SK-N-SH (cell line): ENCODE data around the gene CPNE4. TPM values are rescaled to one million over a fixed set of nuclear protein-coding genes. Genes with fewer than 3 reads are reported as not detected.

Source experiments
- CTCF ChIA-PET: fragments of 300-600, 350-600 bp; formaldehyde crosslinking; extraction: SDS; loops from one replicate; lab custom pipeline; 2021; lab: Yijun Ruan, JAX
- POLR2A ChIA-PET: fragments of 350-600 bp; sonication (Branson Sonifier 250); formaldehyde crosslinking; extraction: SDS; loops from one replicate; lab custom pipeline; 2020; ENCODE audit warnings: antibody characterized with exemption, inconsistent platforms; lab: Yijun Ruan, JAX
- DNase-seq: peaks from one replicate; pipeline ENCODE4 v3.0.0; 2012
- H2AFZ ChIP-seq: fragments of 200-600 bp; sonication (generic); 2 replicates; pipeline ENCODE4 v1.8.1; 2016; ENCODE audit warnings: antibody characterized with exemption, mild to moderate bottlenecking, low read depth
- H3F3A ChIP-seq: fragments of 200-600 bp; sonication (generic); replicated peaks from 2 replicates; pipeline ENCODE3; 2016; ENCODE audit warnings: antibody characterized with exemption, mild to moderate bottlenecking; ENCODE audit not compliant: insufficient read depth
- H3K27ac ChIP-seq, 2 experiments: fragments of 200-500 bp in 1 of 2; fragments of 200-600 bp in 1 of 2; sonication (Bioruptor generic) in 1 of 2; sonication (generic), shearing (Covaris generic) in 1 of 2; 2 replicates each; pipeline versions ENCODE4 v1.5.1 to v1.6.1; 2014 to 2016; ENCODE audit warnings: low read depth in 2 of 2, inconsistent platforms in 1 of 2, low read length in 1 of 2, mild to moderate bottlenecking in 1 of 2, mixed read lengths in 1 of 2
- H3K27me3 ChIP-seq: fragments of 200-600 bp; sonication (generic), shearing (Covaris generic); 2 replicates; pipeline ENCODE4 v1.6.1; 2016; ENCODE audit warnings: mixed run types; ENCODE audit not compliant: insufficient read depth
- H3K36me3 ChIP-seq, 2 experiments: fragments of 200-500 bp in 1 of 2; fragments of 200-600 bp in 1 of 2; sonication (Bioruptor generic) in 1 of 2; sonication (generic) in 1 of 2; replicated peaks in 1 of 2; 2 replicates each; pipeline versions ENCODE3 to v1.5.1; 2014 to 2016; ENCODE audit warnings: low read length in 1 of 2, mild to moderate bottlenecking in 1 of 2; ENCODE audit not compliant: insufficient read depth in 2 of 2, control insufficient read depth in 1 of 2
- H3K4me1 ChIP-seq, 2 experiments: fragments of 200-500 bp in 1 of 2; fragments of 200-600 bp in 1 of 2; sonication (Bioruptor generic) in 1 of 2; sonication (generic), shearing (Covaris generic) in 1 of 2; 2 replicates each; pipeline versions ENCODE4 v1.5.1 to v1.6.1; 2014 to 2016; ENCODE audit warnings: low read depth in 1 of 2, low read length in 1 of 2, mixed run types in 1 of 2; ENCODE audit not compliant: insufficient read depth in 2 of 2, control insufficient read depth in 1 of 2
- H3K4me2 ChIP-seq: fragments of 200-600 bp; sonication (generic), shearing (Covaris generic); 2 replicates; pipeline ENCODE4 v1.6.1; 2017; ENCODE audit warnings: mixed run types
- H3K4me3 ChIP-seq, 2 experiments: fragments of 200-500 bp in 1 of 2; fragments of 200-600 bp in 1 of 2; sonication (Bioruptor generic) in 1 of 2; sonication (generic), shearing (Covaris generic) in 1 of 2; 2 replicates each; pipeline versions ENCODE4 v1.5.1 to v1.8.1; 2014 to 2016; ENCODE audit warnings: low read depth in 2 of 2, inconsistent platforms in 1 of 2, low read length in 1 of 2, mild to moderate bottlenecking in 1 of 2, mixed read lengths in 1 of 2, moderate library complexity in 1 of 2
- H3K79me2 ChIP-seq: fragments of 200-600 bp; sonication (generic); 2 replicates; pipeline ENCODE4 v1.8.1; 2017; ENCODE audit warnings: mild to moderate bottlenecking; ENCODE audit not compliant: insufficient read depth
- H3K9ac ChIP-seq: fragments of 200-600 bp; sonication (generic); 2 replicates; pipeline ENCODE4 v1.6.1; 2017; ENCODE audit warnings: mixed run types
- H3K9me2 ChIP-seq: fragments of 200-600 bp; sonication (generic); 2 replicates; pipeline ENCODE4 v1.6.1; 2017; ENCODE audit warnings: mixed run types
- H3K9me3 ChIP-seq: fragments of 200-600 bp; sonication (generic); 2 replicates; pipeline ENCODE4 v1.6.1; 2017; ENCODE audit warnings: mixed run types, mild to moderate bottlenecking, moderate library complexity
- H4K20me1 ChIP-seq: fragments of 200-600 bp; sonication (generic); 2 replicates; pipeline ENCODE4 v1.6.1; 2017; ENCODE audit warnings: mild to moderate bottlenecking, mixed run types; ENCODE audit not compliant: insufficient read depth
- CHD2 ChIP-seq: fragments of 150-350 bp; IDR thresholded peaks from 2 replicates; pipeline ENCODE4 v1.6.1; 2018; ENCODE audit warnings: low read length; ENCODE audit not compliant: partially characterized antibody
- ELF1 ChIP-seq: IDR thresholded peaks from 2 replicates; pipeline ENCODE4 v1.4.0; 2012
- EZH2phosphoT487 ChIP-seq: fragments of 200-600 bp; sonication (generic); IDR thresholded peaks from 2 replicates; pipeline ENCODE4 v1.6.1; 2017; ENCODE audit warnings: low read depth, mixed run types, mild to moderate bottlenecking, antibody characterized with exemption, moderate library complexity, borderline replicate concordance
- FOSL2 ChIP-seq: IDR thresholded peaks from 2 replicates; pipeline ENCODE4 v1.4.0; 2012; ENCODE audit warnings: low read depth, mild to moderate bottlenecking, moderate library complexity, borderline replicate concordance
- GATA2 ChIP-seq: sonication (generic); formaldehyde crosslinking; IDR thresholded peaks from 2 replicates; pipeline ENCODE4 v1.5.0; 2020; ENCODE audit warnings: mild to moderate bottlenecking, missing genetic modification reagents
- MEF2A ChIP-seq: IDR thresholded peaks from 2 replicates; pipeline ENCODE4 v1.4.0; 2012; ENCODE audit warnings: low read depth, borderline replicate concordance
- NFIC ChIP-seq: IDR thresholded peaks from 2 replicates; pipeline ENCODE4 v1.4.0; 2012; ENCODE audit warnings: borderline replicate concordance
- NRF1 ChIP-seq: IDR thresholded peaks from 2 replicates; pipeline ENCODE4 v1.6.1; 2012; ENCODE audit warnings: low read depth, mild to moderate bottlenecking, low read length
- RAD21 ChIP-seq: IDR thresholded peaks from 2 replicates; pipeline ENCODE4 v1.6.1; 2012; ENCODE audit warnings: mild to moderate bottlenecking, low read length
- RFX5 ChIP-seq: IDR thresholded peaks from 2 replicates; pipeline ENCODE4 v1.6.1; 2012; ENCODE audit warnings: mild to moderate bottlenecking, improper control_type of control experiment, low read length
- RXRA ChIP-seq: IDR thresholded peaks from 2 replicates; pipeline ENCODE4 v1.4.0; 2012; ENCODE audit warnings: low read depth, mild to moderate bottlenecking, borderline replicate concordance
- SIN3A ChIP-seq: IDR thresholded peaks from 2 replicates; pipeline ENCODE4 v1.6.1; 2012; ENCODE audit warnings: low read depth, mild to moderate bottlenecking, low read length, moderate library complexity, borderline replicate concordance
- TAF1 ChIP-seq: IDR thresholded peaks from 2 replicates; pipeline ENCODE4 v1.6.1; 2012; ENCODE audit warnings: low read depth, mild to moderate bottlenecking, low read length, moderate library complexity, borderline replicate concordance
- YY1 ChIP-seq: IDR thresholded peaks from 2 replicates; pipeline ENCODE4 v1.4.0; 2012; ENCODE audit warnings: low read depth, mild to moderate bottlenecking
- WGBS: methylation state at CpG from one replicate; pipeline ENCODE4 v1.1.6; 2017; ENCODE audit warnings: low lambda C conversion rate; 5-methylcytosine and 5-hydroxymethylcytosine counted together
- polyA plus RNA-seq, 3 experiments: library from polyadenylated mRNA; depleted of rRNA; stranded (reverse); fragments of >200 nt; gene quantifications; 2 replicates each; pipeline ENCODE4 v1.2.3, GENCODE V29; 2012
- TF ChIP-seq, protein P1 (sequence below): fragments of 150-350 bp; IDR thresholded peaks from 2 replicates; pipeline ENCODE4 v1.6.1; 2017; ENCODE audit warnings: antibody characterized with exemption, low read length, low read depth, borderline replicate concordance
- TF ChIP-seq, protein P2 (sequence below): fragments of 150-350 bp; IDR thresholded peaks from 2 replicates; pipeline ENCODE4 v1.6.1; 2016; ENCODE audit warnings: mild to moderate bottlenecking, low read depth, low read length

Gene CPNE4
- polyA plus RNA-seq, 1 of the 3 experiments (the other 2 are of a cell fraction): not detected

DNA sequence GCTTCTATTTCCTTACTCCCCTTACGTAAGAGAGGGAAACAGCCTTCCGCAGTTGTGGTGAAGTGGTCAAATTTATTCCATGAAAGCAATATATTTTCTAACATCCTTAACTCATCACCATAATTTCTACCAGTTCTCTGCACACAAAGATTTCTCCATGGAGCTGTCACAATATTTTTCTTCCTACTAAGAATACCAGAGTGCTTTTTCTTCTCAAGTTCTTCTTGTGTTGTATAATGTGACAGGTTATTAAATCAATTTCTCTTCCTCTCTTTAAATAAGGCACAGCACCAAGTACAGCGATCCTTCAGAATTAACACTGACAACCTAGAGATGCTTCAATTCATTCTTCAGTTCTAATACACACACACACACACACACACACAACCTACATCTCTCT lies 153.0 kb downstream of the CPNE4 start:
- no peak overlapping the region for H3K9ac ChIP-seq
- no peak for DNase-seq

DNA sequence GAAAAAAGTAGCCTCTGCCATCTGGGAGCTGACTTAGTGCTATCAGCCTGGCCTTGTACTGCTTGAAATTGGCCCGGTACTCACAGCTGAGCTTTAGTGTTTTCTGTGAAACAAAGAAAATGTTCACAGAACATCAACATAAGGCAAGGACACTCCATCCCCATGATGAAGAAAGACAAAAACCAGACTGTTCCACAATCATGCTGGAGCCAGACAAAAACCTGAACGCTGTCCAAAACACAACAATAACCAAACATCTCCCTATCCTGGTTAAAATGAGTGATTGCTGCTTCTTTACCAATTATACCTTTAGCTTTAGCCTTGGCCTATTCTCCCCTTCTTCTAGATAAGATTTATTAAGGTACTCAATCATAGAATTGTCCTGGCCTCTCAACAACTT lies 153.9 kb downstream of the CPNE4 start:
- Histone ChIP-seq H3K27me3 (no peaks in the 10 kb centered on the region), H3K9ac (no peak overlapping the region), H3K4me3 (no peak overlapping the region), H3F3A (no peaks in the 10 kb centered on the region), H3K79me2 (no peaks in the 10 kb centered on the region), H4K20me1 (no peaks in the 10 kb centered on the region), H3K36me3 (no peaks in the 10 kb centered on the region), H3K4me1 (no peaks in the 10 kb centered on the region; a peak in 1 of 4 replicates), H3K27ac (no peak overlapping the region), H2AFZ (no peak overlapping the region), H3K9me3 (no peaks in the 10 kb centered on the region), H3K4me2 (no peak overlapping the region), H3K9me2 (no peaks in the 10 kb centered on the region)
- CTCF ChIA-PET: interaction anchor here (0.9 to 1.6 kb wide), 3 partner anchors 8 to 86 kb away, joined by 3 read pairs; no protein-coding TSS in a partner anchor
- no peak for TF ChIP-seq SIN3A
- no peak for TF ChIP-seq GATA2 (CRISPR knock-in tag)
- no peak for TF ChIP-seq YY1
- TF ChIP-seq RXRA: no peak
- TF ChIP-seq ELF1: no peak
- no peak for TF ChIP-seq NRF1
- TF ChIP-seq, protein P1, sequence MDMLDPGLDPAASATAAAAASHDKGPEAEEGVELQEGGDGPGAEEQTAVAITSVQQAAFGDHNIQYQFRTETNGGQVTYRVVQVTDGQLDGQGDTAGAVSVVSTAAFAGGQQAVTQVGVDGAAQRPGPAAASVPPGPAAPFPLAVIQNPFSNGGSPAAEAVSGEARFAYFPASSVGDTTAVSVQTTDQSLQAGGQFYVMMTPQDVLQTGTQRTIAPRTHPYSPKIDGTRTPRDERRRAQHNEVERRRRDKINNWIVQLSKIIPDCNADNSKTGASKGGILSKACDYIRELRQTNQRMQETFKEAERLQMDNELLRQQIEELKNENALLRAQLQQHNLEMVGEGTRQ: no peak
- no peak for TF ChIP-seq RFX5
- no peak for TF ChIP-seq FOSL2
- no peak for TF ChIP-seq TAF1
- TF ChIP-seq NFIC: no peak
- POLR2A ChIA-PET: no interaction called here
- WGBS: 36% methylated on average over 2 of the region's 2 CpGs
- no peak for DNase-seq

More for the DNA sequence above, 153.0 kb downstream of the CPNE4 start:
- Histone ChIP-seq H2AFZ (no peak overlapping the region), H3K79me2 (no peaks in the 10 kb centered on the region), H3K27me3 (no peaks in the 10 kb centered on the region), H3F3A (no peaks in the 10 kb centered on the region), H3K9me3 (no peaks in the 10 kb centered on the region), H3K4me2 (no peak overlapping the region), H3K4me3 (no peak overlapping the region), H3K9me2 (no peaks in the 10 kb centered on the region), H3K36me3 (no peaks in the 10 kb centered on the region), H3K27ac (no peak overlapping the region), H4K20me1 (no peaks in the 10 kb centered on the region), H3K4me1 (no peaks in the 10 kb centered on the region; a peak in 1 of 4 replicates)
- ChIA-PET CTCF (interaction anchor here (0.9 kb wide), 1 partner anchor 22 kb away, joined by 3 read pairs; no protein-coding TSS in a partner anchor), POLR2A (no interaction called here)
- 75% methylated on average over 3 of the region's 3 CpGs for WGBS
- TF ChIP-seq NFIC: no peak
- TF ChIP-seq, protein P2, sequence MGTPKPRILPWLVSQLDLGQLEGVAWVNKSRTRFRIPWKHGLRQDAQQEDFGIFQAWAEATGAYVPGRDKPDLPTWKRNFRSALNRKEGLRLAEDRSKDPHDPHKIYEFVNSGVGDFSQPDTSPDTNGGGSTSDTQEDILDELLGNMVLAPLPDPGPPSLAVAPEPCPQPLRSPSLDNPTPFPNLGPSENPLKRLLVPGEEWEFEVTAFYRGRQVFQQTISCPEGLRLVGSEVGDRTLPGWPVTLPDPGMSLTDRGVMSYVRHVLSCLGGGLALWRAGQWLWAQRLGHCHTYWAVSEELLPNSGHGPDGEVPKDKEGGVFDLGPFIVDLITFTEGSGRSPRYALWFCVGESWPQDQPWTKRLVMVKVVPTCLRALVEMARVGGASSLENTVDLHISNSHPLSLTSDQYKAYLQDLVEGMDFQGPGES: no peak
- no peak for TF ChIP-seq RXRA
- TF ChIP-seq NRF1: no peak
- no peak for TF ChIP-seq RAD21
- TF ChIP-seq CHD2: no peak
- TF ChIP-seq EZH2phosphoT487: no peak
- no peak for TF ChIP-seq MEF2A
- TF ChIP-seq GATA2 (CRISPR knock-in tag): no peak
